K562 (cell line): ENCODE data around the gene MACROD2. TPM values are rescaled to one million over a fixed set of nuclear protein-coding genes. Genes with fewer than 3 reads are reported as not detected.

Experiments used
- ATAC-seq: fragments of 200-7000 bp; cut with Tn5 transposase; 3 replicates; pipeline ENCODE4 v1.9.1; 2020; ENCODE audit warnings: moderate library complexity
- BruUV-seq: library from RNA; stranded (reverse); fragments of 400-500 nt; replicated peaks from 2 replicates; lab custom pipeline; 2021; lab: Mats Ljungman, UMichigan
- CTCF ChIA-PET: fragments of 300-600 bp; formaldehyde crosslinking; extraction: SDS; loops from one replicate; lab custom pipeline; 2021; ENCODE audit warnings: low intra/inter-chr PET ratio; lab: Yijun Ruan, JAX
- POLR2A ChIA-PET: fragments of 300-600, 350-650 bp; sonication (Branson Sonifier 250); formaldehyde crosslinking; extraction: SDS; loops from one replicate; lab custom pipeline; 2021; ENCODE audit warnings: antibody characterized with exemption, inconsistent platforms; lab: Yijun Ruan, JAX
- DNase-seq, 4 experiments: peaks; one replicate each; pipeline versions ENCODE4 v3.0.0 to v3.0.0-alpha.2; 2011 to 2018; ENCODE audit warnings: low spot score in 3 of 4, mixed read lengths in 3 of 4; ENCODE audit errors: extremely low read depth in 1 of 4
- FAIRE-seq: peaks from 2 replicates; lab custom pipeline; 2011; peaks lifted over from hg19 to GRCh38; lab: Jason Lieb, UNC
- H2AFZ ChIP-seq: 2 replicates; pipeline ENCODE4 v1.6.0; 2011; ENCODE audit warnings: low read depth, low read length, control low read depth, inconsistent platforms
- H3K27ac ChIP-seq: fragments of 200-600 bp; 3 replicates; pipeline ENCODE4 v1.8.0; 2011; ENCODE audit warnings: low read depth, mild to moderate bottlenecking, control low read depth, inconsistent platforms, low read length, moderate library complexity, mixed read lengths; ENCODE audit errors: extremely low read depth
- H3K27me3 ChIP-seq, 2 experiments: fragments of 300-600 bp in 1 of 2; 2 replicates in 1 of 2; 3 replicates in 1 of 2; pipeline versions ENCODE4 v1.6.0 to v1.8.0; 2011; ENCODE audit warnings: inconsistent platforms in 2 of 2, low read length in 2 of 2, mild to moderate bottlenecking in 1 of 2, mixed read lengths in 1 of 2, moderate library complexity in 1 of 2; ENCODE audit not compliant: control insufficient read depth in 2 of 2, insufficient read depth in 2 of 2
- H3K36me3 ChIP-seq: fragments of 300-600 bp; 3 replicates; pipeline ENCODE4 v1.8.0; 2011; ENCODE audit warnings: mild to moderate bottlenecking, low read length, inconsistent platforms; ENCODE audit not compliant: control insufficient read depth, insufficient read depth
- H3K4me1 ChIP-seq, 2 experiments: fragments of 200-600 bp in 1 of 2; replicated peaks in 1 of 2; 2 replicates in 1 of 2; 3 replicates in 1 of 2; pipeline versions ENCODE4 v1.5.1 to v1.8.0; 2011; ENCODE audit warnings: inconsistent platforms in 2 of 2, low read length in 2 of 2, mild to moderate bottlenecking in 1 of 2, mixed read lengths in 1 of 2, moderate library complexity in 1 of 2; ENCODE audit not compliant: control insufficient read depth in 2 of 2, insufficient read depth in 2 of 2
- H3K4me2 ChIP-seq: 2 replicates; pipeline ENCODE4 v1.6.1; 2011; ENCODE audit warnings: low read length, control low read depth, inconsistent platforms, mixed read lengths; ENCODE audit not compliant: insufficient read depth
- H3K4me3 ChIP-seq: fragments of 200-600 bp; sonication (generic), shearing (Covaris generic); 2 replicates; pipeline ENCODE4 v1.5.1; 2016; ENCODE audit warnings: control low read depth, inconsistent platforms
- H3K79me2 ChIP-seq: fragments of 200-600 bp; 3 replicates; pipeline ENCODE4 v1.8.0; 2011; ENCODE audit warnings: low read length, inconsistent platforms; ENCODE audit not compliant: control insufficient read depth, insufficient read depth
- H3K9ac ChIP-seq, 2 experiments: 2 replicates each; pipeline versions ENCODE4 v1.6.0 to v1.6.1; 2011; ENCODE audit warnings: low read depth in 2 of 2, low read length in 2 of 2, control low read depth in 1 of 2, inconsistent platforms in 1 of 2, mild to moderate bottlenecking in 1 of 2, mixed read lengths in 1 of 2; ENCODE audit not compliant: insufficient read depth in 1 of 2
- H3K9me1 ChIP-seq: one replicate; pipeline ENCODE4 v1.6.0; 2011; ENCODE audit warnings: inconsistent platforms, mild to moderate bottlenecking, low read length, moderate library complexity; ENCODE audit not compliant: control insufficient read depth, insufficient read depth
- H3K9me3 ChIP-seq: replicated peaks from 2 replicates; pipeline ENCODE4 v1.5.1; 2011; ENCODE audit warnings: low read depth, low read length, inconsistent platforms; ENCODE audit not compliant: control insufficient read depth, insufficient read depth
- H4K20me1 ChIP-seq: replicated peaks from 2 replicates; pipeline ENCODE4 v1.6.1; 2011; ENCODE audit warnings: low read length, inconsistent platforms, mixed read lengths; ENCODE audit not compliant: control insufficient read depth, insufficient read depth
- EP300 ChIP-seq: IDR thresholded peaks from 2 replicates; pipeline ENCODE4 v1.6.1; 2012; ENCODE audit warnings: low read length, improper control_type of control experiment
- NFRKB ChIP-seq: fragments of 450-650 bp; IDR thresholded peaks from 2 replicates; pipeline ENCODE4 v1.6.1; 2016; ENCODE audit warnings: low read depth
- PCBP2 ChIP-seq: fragments of 200-400 bp; formaldehyde crosslinking; IDR thresholded peaks from 2 replicates; pipeline ENCODE4 v1.6.1; 2018; ENCODE audit warnings: low read length, low read depth, mild to moderate bottlenecking, moderate library complexity; ENCODE audit not compliant: poor library complexity, severe bottlenecking
- PHF8 ChIP-seq: fragments of 200-600 bp; sonication (generic); IDR thresholded peaks from 2 replicates; pipeline ENCODE4 v1.6.1; 2012; ENCODE audit warnings: mixed run types, mild to moderate bottlenecking, inconsistent platforms, low read length, moderate library complexity, borderline replicate concordance
- TAF1 ChIP-seq: IDR thresholded peaks from 2 replicates; pipeline ENCODE4 v1.6.1; 2011; ENCODE audit warnings: mild to moderate bottlenecking, low read length, moderate library complexity; ENCODE audit not compliant: insufficient read depth, control insufficient read depth, severe bottlenecking; ENCODE audit errors: extremely low read depth
- UBTF ChIP-seq, 2 experiments: IDR thresholded peaks; 2 replicates each; pipeline ENCODE4 v1.6.1; 2012; ENCODE audit warnings: improper control_type of control experiment in 2 of 2, low read depth in 2 of 2, low read length in 2 of 2, borderline replicate concordance in 1 of 2
- ZBTB2 ChIP-seq: fragments of 450-650 bp; IDR thresholded peaks from 2 replicates; pipeline ENCODE4 v1.6.1; 2016; ENCODE audit warnings: antibody characterized with exemption
- ZNF316 ChIP-seq: fragments of 450-650 bp; IDR thresholded peaks from 2 replicates; pipeline ENCODE4 v1.6.1; 2016
- WGBS: fragments of 100-300 bp; shearing (Covaris generic); methylation state at CpG from one replicate; pipeline ENCODE4 v1.1.6; 2016; ENCODE audit warnings: low coverage, mixed read lengths; ENCODE audit not compliant: insufficient coverage; ENCODE audit errors: missing lambda C conversion rate; 5-methylcytosine and 5-hydroxymethylcytosine counted together
- in situ Hi-C: fragments of 300-500 bp; cut with MboI; formaldehyde crosslinking; loops from 4 replicates; pipeline ENCODE4 v1.15.0; 2018; ENCODE audit warnings: inconsistent platforms, mixed read lengths
- intact Hi-C: fragments of 100-400 bp; cut with micrococcal nuclease; formaldehyde crosslinking; loops from 2 replicates; pipeline ENCODE4 v1.14.2; 2022
- polyA plus RNA-seq, 8 experiments: library from polyadenylated mRNA; depleted of rRNA in 4 of 8; stranded (reverse) in 5 of 8; unstranded in 3 of 8; fragments of >200 nt; fragmentation: Nextera tagmentation in 2 of 8; fragmentation: Illumina TruSeq in 1 of 8; extraction: Ambion mirVana in 2 of 8; extraction: Trizol in 1 of 8; gene quantifications; 2 replicates each; pipeline versions ENCODE4 v1.2.1 to v1.2.3, GENCODE V29; 2011 to 2014; ENCODE audit warnings: inconsistent platforms in 1 of 8, missing spikeins in 1 of 8
- total RNA-seq, 7 experiments: library from RNA; depleted of rRNA in 6 of 7; stranded (reverse); fragments of >200 nt in 6 of 7; fragmentation: Illumina TruSeq in 2 of 7; extraction: Trizol in 2 of 7; gene quantifications; 2 replicates each; pipeline versions ENCODE4 v1.2.1 to v1.2.3, GENCODE V29; 2011 to 2021; ENCODE audit warnings: low replicate concordance in 1 of 7
- TF ChIP-seq, protein P1 (sequence below), 2 experiments: fragments of 450-650 bp in 1 of 2; IDR thresholded peaks; 2 replicates each; pipeline ENCODE4 v1.6.1; 2011 to 2017; ENCODE audit warnings: low read depth in 2 of 2, antibody characterized with exemption in 1 of 2, borderline replicate concordance in 1 of 2, low read length in 1 of 2, mild to moderate bottlenecking in 1 of 2, mixed read lengths in 1 of 2; ENCODE audit not compliant: control insufficient read depth in 1 of 2
- TF ChIP-seq, protein P2 (sequence below): sonication (generic); formaldehyde crosslinking; IDR thresholded peaks from 2 replicates; pipeline ENCODE4 v1.8.1; 2022; ENCODE audit warnings: missing genetic modification reagents
- TF ChIP-seq, protein P3 (sequence below): fragments of 250-450 bp; sonication (Bioruptor Pico); IDR thresholded peaks from 2 replicates; pipeline ENCODE4 v1.5.0; 2020; ENCODE audit warnings: mild to moderate bottlenecking, borderline replicate concordance

Gene MACROD2
- total and polyA plus RNA-seq, 9 of the 15 experiments (the other 6 are each of a cell fraction or from before 2014, with no cell fraction given), result not detected

GRCh38 chr20:16066571-16066970 lies 2071.3 kb downstream of the MACROD2 start:
- no peaks in the 10 kb centered on the region for H3K36me3 ChIP-seq
- no peaks in the 10 kb centered on the region for H3K9me1 ChIP-seq
- BruUV-seq, result no TSS peak
- WGBS, result 2% methylated on average over 5 of the region's 5 CpGs
- H3K27ac ChIP-seq, result no peak overlapping the region
- intact Hi-C loops (no loop called here), in situ Hi-C loops (no loop called here)
- no peak for ATAC-seq
- no peak overlapping the region for H3K4me3 ChIP-seq
- no peak overlapping the region for H2AFZ ChIP-seq
- H4K20me1 ChIP-seq, result no peaks in the 10 kb centered on the region
- DNase-seq, result no peak
- H3K79me2 ChIP-seq, result no peaks in the 10 kb centered on the region
- no peaks in the 10 kb centered on the region for H3K9me3 ChIP-seq
- ChIA-PET POLR2A (no interaction called here), CTCF (no interaction called here)
- no peaks in the 10 kb centered on the region for H3K4me1 ChIP-seq
- H3K9ac ChIP-seq, result no peak overlapping the region
- no peak for FAIRE-seq
- H3K27me3 ChIP-seq, result no peaks in the 10 kb centered on the region
- no peak overlapping the region for H3K4me2 ChIP-seq
- no peak for TF ChIP-seq NFRKB
- TF ChIP-seq PCBP2, result no peak
- TF ChIP-seq, protein P1, sequence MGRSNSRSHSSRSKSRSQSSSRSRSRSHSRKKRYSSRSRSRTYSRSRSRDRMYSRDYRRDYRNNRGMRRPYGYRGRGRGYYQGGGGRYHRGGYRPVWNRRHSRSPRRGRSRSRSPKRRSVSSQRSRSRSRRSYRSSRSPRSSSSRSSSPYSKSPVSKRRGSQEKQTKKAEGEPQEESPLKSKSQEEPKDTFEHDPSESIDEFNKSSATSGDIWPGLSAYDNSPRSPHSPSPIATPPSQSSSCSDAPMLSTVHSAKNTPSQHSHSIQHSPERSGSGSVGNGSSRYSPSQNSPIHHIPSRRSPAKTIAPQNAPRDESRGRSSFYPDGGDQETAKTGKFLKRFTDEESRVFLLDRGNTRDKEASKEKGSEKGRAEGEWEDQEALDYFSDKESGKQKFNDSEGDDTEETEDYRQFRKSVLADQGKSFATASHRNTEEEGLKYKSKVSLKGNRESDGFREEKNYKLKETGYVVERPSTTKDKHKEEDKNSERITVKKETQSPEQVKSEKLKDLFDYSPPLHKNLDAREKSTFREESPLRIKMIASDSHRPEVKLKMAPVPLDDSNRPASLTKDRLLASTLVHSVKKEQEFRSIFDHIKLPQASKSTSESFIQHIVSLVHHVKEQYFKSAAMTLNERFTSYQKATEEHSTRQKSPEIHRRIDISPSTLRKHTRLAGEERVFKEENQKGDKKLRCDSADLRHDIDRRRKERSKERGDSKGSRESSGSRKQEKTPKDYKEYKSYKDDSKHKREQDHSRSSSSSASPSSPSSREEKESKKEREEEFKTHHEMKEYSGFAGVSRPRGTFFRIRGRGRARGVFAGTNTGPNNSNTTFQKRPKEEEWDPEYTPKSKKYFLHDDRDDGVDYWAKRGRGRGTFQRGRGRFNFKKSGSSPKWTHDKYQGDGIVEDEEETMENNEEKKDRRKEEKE (IDR thresholded peaks at IDR 0.05; ENCODE audit: borderline replicate concordance in 1 of 2, control insufficient read depth in 1 of 2, low read depth in 2 of 2, low read length in 1 of 2), result no peak
- TF ChIP-seq PHF8, result no peak
- no peak for TF ChIP-seq ZBTB2
- no peak for TF ChIP-seq TAF1
- TF ChIP-seq EP300, result no peak
- TF ChIP-seq, protein P2, sequence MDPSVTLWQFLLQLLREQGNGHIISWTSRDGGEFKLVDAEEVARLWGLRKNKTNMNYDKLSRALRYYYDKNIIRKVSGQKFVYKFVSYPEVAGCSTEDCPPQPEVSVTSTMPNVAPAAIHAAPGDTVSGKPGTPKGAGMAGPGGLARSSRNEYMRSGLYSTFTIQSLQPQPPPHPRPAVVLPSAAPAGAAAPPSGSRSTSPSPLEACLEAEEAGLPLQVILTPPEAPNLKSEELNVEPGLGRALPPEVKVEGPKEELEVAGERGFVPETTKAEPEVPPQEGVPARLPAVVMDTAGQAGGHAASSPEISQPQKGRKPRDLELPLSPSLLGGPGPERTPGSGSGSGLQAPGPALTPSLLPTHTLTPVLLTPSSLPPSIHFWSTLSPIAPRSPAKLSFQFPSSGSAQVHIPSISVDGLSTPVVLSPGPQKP (CRISPR knock-in tag), result no peak
- TF ChIP-seq ZNF316, result no peak
- TF ChIP-seq, protein P3, sequence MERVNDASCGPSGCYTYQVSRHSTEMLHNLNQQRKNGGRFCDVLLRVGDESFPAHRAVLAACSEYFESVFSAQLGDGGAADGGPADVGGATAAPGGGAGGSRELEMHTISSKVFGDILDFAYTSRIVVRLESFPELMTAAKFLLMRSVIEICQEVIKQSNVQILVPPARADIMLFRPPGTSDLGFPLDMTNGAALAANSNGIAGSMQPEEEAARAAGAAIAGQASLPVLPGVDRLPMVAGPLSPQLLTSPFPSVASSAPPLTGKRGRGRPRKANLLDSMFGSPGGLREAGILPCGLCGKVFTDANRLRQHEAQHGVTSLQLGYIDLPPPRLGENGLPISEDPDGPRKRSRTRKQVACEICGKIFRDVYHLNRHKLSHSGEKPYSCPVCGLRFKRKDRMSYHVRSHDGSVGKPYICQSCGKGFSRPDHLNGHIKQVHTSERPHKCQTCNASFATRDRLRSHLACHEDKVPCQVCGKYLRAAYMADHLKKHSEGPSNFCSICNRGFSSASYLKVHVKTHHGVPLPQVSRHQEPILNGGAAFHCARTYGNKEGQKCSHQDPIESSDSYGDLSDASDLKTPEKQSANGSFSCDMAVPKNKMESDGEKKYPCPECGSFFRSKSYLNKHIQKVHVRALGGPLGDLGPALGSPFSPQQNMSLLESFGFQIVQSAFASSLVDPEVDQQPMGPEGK (CRISPR knock-in tag), result no peak
- TF ChIP-seq UBTF (IDR thresholded peaks at IDR 0.05; ENCODE audit: borderline replicate concordance in 1 of 2, low read depth in 2 of 2, low read length in 2 of 2), result no peak
